TTC549 (cell line): ENCODE measurements around the gene FBLN5.

Experiments
- FAIRE-seq: peaks from 2 replicates; lab custom pipeline; 2012; peaks lifted over from hg19 to GRCh38; lab: Jason Lieb, UNC

The FBLN5 gene

GRCh38 chr14:91947475-91948184 lies at the start of gene FBLN5:
Gene FBLN5 (minus strand): TSS chr14:91947694. CDS start chr14:91947229, 465 bp downstream.
- no peak for FAIRE-seq

GRCh38 chr14:91996948-91997371 lies 49.5 kb upstream of the FBLN5 start:
- no peak for FAIRE-seq

GRCh38 chr14:91987192-91987591 lies 39.7 kb upstream of the FBLN5 start:
- no peak for FAIRE-seq

GRCh38 chr14:91985521-91986255 lies 38.2 kb upstream of the FBLN5 start:
- FAIRE-seq, result no peak

- no peak for FAIRE-seq
These were observed 37.5 kb upstream of the FBLN5 start for GRCh38 chr14:91985008-91985407.

- FAIRE-seq, result no peak
These were observed 36.1 kb upstream of the FBLN5 start for GRCh38 chr14:91983588-91983987.

GRCh38 chr14:91980157-91980556 lies 32.7 kb upstream of the FBLN5 start:
- FAIRE-seq, result no peak

GRCh38 chr14:91977884-91978283 lies 30.4 kb upstream of the FBLN5 start:
- no peak for FAIRE-seq

- FAIRE-seq, result peak; percentile 58
These were observed 28.3 kb upstream of the FBLN5 start for GRCh38 chr14:91975763-91976162.

- no peak for FAIRE-seq
These were observed 23.8 kb upstream of the FBLN5 start for GRCh38 chr14:91971188-91971778.

- no peak for FAIRE-seq
These were observed 20.8 kb upstream of the FBLN5 start for GRCh38 chr14:91968280-91968679.

- FAIRE-seq, result no peak
These were observed 17.2 kb upstream of the FBLN5 start for GRCh38 chr14:91964724-91965123.

GRCh38 chr14:91964011-91964410 lies 16.5 kb upstream of the FBLN5 start:
- no peak for FAIRE-seq

- FAIRE-seq, result no peak
These were observed 16.0 kb upstream of the FBLN5 start for GRCh38 chr14:91963465-91963864.

- no peak for FAIRE-seq
These were observed 14.1 kb upstream of the FBLN5 start for GRCh38 chr14:91961297-91962220.

GRCh38 chr14:91957876-91958313 lies 10.4 kb upstream of the FBLN5 start:
- no peak for FAIRE-seq

GRCh38 chr14:91956616-91957015 lies 9.1 kb upstream of the FBLN5 start:
- FAIRE-seq, result no peak

- no peak for FAIRE-seq
These were observed 7.7 kb upstream of the FBLN5 start for GRCh38 chr14:91955168-91955567.

GRCh38 chr14:91953170-91953985 lies 5.9 kb upstream of the FBLN5 start:
- FAIRE-seq, result no peak

GRCh38 chr14:91946622-91947474 lies 646 bp downstream of the FBLN5 start:
- no peak for FAIRE-seq
